Stimulated activated CD8-positive, alpha-beta memory T cell treated with anti-CD3 and anti-CD28 coated beads, Interleukin-15, amount 100 ng/mL, for 4 hours (primary cell): ENCODE data around the gene SCN4B.
"Not testable (repeated sequence)": the region's sequence is repeated elsewhere in the genome, so short reads cannot be mapped to it uniquely, and the experiment has no call there.

ENCODE experiments used
- DNase-seq, 2 donors: peaks; one replicate each; pipeline ENCODE4 v3.0.0-alpha.2; 2020; ENCODE audit warnings: low read depth in 2 of 2

The SCN4B gene, protein sequence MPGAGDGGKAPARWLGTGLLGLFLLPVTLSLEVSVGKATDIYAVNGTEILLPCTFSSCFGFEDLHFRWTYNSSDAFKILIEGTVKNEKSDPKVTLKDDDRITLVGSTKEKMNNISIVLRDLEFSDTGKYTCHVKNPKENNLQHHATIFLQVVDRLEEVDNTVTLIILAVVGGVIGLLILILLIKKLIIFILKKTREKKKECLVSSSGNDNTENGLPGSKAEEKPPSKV

DNA sequence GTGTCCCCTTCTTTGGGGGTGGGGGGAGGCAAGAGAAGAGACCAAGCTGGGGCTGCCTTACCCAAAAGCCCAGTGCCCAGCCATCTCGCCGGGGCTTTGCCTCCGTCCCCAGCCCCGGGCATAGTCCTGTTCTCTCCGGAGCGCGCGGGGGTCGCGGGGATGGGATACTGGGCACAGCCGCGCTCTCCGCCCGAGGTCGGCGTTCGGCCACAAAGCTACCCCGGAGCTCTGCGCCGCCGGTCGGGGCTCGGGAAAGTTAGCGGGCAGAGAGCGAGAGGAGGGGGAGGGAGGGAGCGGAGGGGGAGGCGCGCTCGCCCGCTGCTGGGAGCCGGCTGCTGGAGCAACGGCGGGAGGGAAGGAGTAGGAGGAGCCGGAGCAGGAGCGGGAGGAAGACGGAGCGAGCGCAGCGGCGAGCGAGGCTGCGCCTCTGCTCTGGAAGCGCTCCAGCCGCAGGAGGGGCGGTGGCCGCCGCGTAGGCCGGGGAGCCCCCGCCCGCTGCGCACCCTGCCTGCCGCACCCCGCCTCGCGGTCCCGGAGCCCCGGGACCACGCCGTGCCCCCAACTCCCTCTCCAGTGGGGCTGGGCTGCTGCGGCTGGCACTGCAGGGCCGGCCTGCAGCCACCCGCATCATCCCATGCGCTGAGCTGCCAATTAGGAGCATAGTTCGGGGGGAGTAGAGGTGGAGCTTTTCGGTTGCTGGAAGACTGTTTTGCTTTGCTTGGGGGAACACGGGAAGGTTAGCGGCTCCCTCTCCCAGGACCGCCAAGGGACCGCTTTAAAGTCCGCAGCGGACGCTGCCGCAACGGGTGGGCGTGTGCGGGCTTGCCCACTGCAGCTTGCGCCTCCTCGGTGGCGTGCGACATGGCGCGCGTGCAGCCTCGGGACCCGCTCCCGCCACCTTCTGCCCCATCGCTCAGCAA, at the start of gene SCN4B:
TSS of gene SCN4B (minus strand) at position 272 of the 920 bp plus-strand sequence. CDS start at position 122, 150 bp downstream.
- DNase-seq: no peak

DNA sequence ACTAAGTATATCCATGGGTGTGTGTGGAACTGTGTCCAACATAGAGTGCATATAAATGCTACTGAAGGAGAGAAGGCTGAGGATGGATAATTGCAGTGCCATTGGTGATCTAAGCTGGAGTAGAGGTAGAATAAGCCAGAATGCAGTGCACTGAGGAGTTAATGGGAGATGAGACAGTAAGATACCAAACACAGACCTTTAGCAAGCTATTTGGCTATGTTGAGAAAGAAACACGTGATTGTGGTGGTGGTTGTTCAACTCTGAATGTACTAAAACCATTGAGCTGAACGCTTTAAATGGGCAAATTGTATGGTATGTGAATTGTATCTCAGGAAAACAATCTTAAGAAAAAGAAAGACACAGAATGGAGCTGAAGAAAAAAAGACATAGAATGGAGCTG, 49.3 kb upstream of the SCN4B start:
- DNase-seq: no peak

DNA sequence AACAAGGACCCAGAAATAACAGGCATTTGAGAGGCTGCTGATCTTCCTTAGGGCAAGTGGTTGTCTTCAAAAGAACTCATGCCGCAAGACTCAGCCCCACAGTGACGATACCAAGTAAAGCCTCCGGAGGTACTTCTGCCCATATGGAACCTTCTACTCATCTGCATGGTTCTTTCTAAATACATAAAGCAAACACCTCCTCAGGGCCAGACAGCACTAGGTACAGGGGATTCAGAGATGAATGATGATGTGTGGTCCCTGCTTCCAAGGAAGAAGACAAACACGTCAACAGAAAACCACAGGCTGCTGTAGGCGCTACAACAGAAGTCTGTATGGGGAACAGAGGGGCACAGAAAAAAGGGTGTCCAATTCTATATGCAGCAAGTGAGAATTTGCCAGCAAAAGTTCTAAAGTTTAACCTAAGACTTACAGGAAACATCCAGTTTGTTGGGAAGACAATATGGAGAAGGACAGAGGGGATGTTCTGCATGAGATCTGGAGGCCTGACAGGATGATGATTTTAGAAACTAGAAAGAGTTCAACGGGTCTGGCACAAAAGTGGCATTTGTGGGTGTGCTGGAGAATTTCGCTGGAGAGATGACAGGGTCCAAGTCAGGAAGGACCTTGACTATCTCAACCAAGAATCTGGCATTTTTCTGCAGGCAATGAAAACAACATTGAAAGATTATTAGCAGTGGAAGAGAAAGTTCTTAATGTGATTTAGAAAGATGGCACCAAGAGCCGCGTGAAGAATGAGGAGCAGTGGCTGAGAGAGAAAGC, 48.5 kb upstream of the SCN4B start:
- DNase-seq: peak in 1 of 2 donors; percentile 64

DNA sequence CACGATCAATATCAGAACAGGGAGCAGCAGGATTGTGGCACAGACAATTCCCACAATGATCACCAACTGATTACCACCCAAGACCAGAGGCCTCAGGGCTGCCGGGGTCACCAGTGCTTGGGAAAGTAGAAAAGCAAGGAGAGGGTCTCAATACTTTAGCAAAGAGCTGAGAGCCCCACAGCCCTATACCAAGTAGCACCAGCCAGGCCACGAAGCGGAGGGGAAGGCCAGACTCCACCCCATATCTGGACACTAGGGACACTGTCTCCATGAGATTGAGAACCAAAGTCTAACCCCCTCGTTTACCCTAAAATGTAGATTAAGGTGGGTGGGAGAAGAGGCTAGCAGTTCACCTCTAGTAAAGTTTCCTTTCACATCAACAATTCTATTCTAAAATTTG, 47.9 kb upstream of the SCN4B start:
- DNase-seq: no peak

DNA sequence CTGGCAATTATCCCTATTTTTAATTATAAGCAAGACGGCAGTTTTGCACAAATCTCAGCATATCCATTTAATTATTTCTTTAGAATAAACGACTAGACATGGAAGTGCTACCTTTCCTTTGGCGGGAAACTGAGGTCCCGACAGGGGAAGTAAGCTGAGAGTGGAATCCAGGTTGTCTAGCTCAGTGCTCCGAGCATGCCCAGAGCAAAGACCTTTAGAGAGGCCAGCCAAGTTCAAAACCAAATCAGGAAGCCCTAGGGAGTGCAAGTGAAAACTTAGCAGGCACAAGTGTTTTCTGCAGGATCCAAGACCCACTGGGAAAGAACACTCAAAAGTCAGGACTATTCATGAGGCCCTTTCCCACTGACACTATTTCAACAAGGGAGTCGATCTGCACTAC, 46.5 kb upstream of the SCN4B start:
- DNase-seq: no peak

DNA sequence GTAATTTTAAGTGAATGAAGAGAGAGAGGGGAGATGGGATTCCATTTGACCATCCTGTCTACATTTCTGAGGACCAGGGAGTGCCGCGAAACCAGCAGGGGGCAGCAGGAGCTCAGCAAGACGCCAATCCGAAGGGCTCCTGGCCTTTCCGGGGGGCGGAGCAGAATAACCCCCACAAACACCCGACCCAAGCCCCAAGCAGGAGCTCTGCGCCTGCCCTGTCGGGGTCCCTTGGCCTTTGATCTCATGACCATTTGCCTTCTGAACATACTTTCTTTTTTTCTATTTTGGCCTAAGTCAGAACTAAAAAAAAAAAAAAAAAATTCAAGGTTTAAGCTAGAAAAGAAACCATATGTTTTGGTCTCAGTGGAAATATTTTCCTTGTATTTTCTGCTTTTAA, 45.7 kb upstream of the SCN4B start:
- peak; percentile 53 to 75 for DNase-seq

DNA sequence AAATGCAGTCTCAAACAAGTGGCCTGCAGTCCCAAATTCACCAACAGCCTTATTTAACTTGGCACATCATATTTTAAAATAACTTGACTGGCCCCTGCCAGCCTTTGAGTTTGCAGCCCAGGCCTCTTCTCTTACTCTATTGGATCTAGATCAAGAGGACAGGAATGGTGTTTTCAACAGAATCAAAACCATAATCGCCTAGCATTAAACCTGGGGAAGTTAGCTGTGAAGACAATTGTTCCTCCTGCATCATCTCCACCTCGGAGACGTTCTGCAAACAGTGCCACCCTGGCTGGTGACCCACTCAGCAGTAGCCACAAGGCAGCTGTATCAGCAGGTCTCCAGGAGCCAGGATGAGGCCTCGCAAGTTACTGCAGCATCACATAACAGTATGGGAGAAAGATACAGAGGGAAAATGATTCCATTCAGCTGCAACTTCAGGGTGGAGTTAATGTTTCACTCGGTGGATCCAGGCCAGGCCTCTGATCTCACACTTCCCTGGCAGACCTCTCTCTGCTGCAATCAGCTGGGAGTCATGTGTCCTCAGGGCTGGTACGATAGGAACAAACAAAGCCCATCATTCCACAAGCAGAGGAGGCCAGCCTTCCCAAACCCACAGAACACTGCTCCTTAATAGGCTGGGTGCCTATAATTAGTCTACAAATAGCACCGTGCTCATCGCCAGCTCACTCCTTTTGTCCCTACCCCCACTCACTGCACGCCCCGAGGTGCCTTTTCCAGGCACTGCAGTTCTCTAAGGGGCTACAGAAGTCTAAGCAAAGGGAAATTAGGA, 42.4 kb upstream of the SCN4B start:
- DNase-seq: no peak

DNA sequence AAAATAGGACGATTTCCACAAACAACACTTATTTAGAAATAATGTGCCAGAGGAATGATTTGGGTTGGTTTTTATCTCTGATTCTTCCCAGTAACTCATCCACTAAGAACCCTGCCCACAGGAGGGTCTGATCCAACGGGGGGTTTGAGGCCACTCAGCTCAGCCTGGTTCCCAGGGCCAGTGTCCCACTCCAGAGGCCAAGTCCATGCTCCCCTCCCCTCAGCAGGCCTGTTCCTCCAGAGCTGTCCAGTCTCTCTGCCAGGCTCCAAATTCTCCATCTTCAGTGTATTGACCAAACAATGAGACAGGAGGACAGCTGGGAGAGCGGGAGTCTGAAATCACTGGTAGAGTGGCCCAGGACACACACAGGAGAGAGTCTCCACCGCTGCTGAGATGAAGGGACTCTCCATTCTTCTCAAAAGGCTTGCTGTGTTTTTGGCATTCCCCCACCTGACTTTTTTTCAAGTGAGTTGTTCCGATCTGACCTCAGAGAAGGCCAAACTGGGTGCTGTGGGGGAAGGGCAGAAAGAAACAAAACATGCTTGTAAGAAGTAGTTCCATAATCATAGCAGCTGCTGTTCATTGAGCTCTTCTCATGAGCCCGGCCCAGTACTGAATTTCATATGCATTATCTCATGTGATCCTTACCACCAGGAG, 41.4 kb upstream of the SCN4B start:
- DNase-seq: no peak

DNA sequence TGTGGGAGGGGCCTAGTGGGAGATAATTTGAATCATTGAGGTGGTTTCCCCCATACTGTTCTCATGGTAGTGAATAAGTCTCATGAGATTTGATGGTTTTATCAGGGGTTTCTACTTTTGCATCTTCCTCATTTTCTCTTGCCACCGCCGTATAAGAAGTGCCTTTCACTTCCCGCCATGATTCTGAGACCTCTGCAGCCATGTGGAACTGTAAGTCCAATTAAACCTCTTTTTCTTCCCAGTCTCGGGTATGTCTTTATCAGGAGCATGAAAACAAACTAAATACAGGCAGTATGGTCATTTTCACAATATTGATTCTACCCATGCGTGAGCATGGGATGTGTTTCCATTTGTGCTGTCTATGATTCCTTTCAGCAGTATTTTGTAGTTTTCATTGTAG, 40.2 kb upstream of the SCN4B start:
- not testable (repeated sequence) for DNase-seq

DNA sequence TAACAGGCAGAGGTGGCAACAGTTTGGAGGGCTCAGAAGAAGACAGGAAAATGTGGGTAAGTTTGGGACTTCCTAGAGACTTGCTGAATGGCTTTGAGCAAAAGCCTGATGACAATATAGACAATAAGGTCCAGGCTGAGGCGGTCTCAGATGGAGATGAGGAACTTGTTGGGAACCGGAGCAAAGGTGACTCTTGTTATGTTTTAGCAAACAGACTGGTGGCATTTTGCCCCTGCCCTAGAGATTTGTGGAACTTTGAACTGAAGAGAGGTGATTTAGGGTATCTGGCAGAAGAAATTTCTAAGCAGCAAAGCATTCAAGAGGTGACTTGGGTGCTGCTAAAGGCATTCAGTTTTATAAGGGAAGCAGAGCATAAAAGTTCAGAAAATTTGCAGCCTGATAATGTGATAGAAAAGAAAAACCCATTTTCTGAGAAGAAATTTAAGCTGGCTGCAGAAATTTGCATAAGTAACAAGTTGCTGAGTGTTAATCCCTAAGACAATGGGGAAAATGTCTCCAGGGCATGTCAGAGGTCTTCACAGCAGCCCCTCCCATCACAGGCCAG, 38.4 kb upstream of the SCN4B start:
- not testable (repeated sequence) for DNase-seq

DNA sequence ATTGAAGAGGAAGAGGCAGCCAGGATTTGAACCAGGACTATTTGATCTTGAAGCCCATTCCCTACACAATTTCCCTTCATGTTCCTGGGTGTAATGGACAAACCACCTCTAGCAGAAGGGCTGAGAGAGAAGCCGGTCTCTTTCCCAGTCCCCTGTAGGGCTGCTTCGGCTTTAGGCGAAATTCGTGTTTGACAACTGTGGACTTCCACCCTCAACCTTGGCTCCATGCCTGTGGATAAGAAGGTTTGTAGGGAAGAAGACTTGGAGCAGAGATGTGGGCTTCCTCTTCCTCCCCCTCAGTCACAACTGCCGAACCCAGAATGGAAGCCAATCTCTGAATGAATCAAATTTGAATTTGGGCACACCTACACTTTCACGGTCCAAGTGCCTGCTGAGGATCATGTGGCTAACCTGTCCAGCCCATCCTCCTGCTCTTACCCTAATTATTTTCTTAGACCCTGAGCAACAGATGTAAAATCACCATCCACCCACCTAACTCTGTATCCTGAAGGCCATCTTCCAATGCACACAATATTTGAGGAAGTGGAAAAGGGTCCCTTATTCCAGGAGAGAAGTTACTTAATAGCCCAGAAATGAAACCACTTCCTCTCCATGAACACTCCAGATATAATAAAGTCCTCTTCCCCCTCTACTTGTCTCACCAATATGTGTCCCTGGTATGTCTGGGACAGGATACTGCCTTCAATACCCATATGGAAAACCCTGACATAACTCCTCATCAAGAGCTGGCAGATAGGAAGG, 33.9 kb upstream of the SCN4B start:
- DNase-seq: no peak

DNA sequence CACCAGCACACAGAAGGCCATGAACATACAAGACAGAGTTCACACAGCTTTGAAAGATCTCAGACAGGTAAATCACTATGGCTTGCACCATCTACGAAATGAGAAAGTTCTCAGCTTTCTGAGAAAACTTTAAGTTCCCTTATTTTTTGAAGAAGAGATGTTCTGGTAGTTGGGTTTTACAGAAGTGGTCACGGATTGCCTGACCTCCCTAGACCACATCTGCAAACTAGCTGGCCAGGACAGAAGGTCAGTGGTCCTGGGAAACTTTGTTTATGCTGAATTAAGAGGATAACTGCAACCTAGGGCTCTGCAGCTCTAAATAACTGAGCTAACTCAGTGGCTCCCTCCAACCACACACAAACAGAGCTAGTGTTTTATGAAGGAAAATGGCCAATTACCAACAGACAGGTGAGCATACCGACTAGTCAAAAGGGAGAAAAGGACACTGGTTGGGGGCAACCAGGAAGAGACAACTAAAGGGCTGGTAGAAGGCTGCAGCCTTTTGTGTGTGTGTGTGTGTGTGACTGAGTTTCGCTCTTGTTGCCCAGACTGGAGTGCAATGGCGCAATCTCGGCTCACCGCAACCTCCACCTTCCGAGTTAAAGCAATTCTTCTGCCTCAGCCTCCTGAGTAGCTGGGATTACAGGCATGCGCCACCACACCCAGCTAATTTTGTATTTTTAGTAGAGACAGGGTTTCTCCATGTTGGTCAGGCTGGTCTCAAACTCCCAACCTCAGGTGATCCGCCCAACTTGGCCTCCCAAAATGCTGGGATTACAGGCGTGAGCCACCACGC, 32.4 kb upstream of the SCN4B start:
- DNase-seq: no peak

DNA sequence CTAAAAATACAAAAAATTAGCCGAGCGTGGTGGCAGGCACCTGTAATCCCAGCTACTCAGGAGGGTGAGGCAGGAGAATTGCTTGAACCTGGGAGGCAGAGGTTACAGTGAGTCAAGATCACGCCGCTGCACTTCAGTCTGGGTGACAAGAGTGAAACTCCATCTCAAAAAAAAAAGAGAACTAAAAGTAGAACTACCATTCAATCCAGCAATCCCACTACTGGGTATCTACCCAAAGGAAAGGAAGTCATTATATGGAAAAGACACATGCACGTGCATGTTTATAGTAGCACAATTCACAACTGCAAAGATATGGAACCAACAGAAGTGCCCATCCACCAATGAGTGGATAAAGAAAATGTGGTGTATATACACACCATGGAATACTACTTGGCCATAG, 31.1 kb upstream of the SCN4B start:
- not testable (repeated sequence) for DNase-seq

DNA sequence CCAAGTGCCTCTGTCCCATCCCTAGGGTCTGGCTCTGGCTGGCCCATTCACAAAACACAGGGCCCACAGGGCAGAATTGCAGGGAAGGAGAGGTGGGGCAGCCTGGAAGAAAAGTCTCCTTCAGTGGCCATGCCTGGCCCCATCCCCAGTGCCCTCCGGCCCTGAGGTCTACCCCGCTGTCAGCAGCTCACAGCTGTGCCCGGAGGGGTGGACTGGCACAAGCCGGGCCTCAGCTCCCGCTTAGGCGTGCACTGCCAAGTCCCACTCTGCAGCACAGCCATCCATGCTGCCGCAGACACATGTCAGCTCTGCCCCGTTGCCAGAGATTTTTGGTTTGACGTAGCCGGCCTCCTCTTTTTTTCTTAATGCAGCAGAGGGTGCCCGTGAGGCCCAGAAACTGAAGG, 27.7 kb upstream of the SCN4B start:
- no peak for DNase-seq

DNA sequence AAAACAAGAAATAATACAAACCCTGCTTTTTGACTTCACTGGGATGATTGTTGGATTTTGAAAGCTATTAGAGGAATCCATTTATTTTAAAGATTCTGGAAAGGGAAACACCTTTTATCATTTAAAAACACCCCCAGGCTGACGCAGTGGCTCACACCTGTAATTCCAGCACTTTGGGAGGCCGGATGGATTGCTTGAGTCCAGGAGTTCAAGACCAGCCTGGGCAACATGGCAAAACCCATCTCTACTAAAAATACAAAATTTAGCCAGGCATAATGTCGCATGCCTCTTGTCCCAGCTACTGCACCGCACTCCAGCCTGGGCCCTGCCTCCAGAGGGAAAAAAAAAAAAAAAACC, 24.1 kb upstream of the SCN4B start:
- no peak for DNase-seq

DNA sequence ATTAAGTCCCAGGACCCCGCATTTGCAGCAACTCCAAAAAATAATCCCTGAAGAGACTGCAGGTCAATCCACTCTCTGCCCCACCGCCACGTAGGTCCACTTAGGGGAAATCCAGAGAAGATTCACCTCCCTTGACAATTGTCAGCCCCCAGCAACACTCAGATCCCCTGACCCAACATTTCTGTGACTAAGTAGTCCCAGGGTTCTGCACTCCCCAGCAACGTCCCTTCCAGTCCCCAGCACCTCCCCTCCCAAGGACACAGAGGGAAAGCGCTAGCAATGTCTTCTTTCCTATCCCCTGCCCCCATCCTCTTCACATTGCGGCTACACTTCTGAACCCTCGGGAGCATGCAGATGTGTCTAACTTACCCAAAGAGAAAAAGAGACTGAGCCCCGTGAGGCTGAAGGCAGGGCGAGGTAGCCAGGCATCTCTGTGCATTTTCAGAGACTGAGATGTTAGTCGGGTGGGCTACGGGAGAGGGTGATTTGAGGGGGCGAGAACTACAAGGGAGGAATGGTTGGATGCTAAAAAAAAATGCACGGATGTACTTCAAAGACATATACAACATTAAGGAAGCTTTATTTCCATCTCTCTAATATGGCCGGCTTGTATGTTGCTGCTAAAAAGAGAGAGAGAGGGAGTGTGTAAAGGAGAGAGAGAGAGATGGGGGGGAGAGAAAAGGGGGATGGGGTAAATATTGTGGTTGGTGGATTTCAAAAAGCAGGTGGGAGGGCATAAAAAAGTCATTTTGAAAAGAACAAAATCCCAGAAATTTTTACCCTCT, 23.6 kb upstream of the SCN4B start, which contains the start of gene SCN2B:
TSS of gene SCN2B (minus strand) at position 647 of the 785 bp plus-strand sequence. CDS start at position 439, 208 bp downstream.
- no peak for DNase-seq

DNA sequence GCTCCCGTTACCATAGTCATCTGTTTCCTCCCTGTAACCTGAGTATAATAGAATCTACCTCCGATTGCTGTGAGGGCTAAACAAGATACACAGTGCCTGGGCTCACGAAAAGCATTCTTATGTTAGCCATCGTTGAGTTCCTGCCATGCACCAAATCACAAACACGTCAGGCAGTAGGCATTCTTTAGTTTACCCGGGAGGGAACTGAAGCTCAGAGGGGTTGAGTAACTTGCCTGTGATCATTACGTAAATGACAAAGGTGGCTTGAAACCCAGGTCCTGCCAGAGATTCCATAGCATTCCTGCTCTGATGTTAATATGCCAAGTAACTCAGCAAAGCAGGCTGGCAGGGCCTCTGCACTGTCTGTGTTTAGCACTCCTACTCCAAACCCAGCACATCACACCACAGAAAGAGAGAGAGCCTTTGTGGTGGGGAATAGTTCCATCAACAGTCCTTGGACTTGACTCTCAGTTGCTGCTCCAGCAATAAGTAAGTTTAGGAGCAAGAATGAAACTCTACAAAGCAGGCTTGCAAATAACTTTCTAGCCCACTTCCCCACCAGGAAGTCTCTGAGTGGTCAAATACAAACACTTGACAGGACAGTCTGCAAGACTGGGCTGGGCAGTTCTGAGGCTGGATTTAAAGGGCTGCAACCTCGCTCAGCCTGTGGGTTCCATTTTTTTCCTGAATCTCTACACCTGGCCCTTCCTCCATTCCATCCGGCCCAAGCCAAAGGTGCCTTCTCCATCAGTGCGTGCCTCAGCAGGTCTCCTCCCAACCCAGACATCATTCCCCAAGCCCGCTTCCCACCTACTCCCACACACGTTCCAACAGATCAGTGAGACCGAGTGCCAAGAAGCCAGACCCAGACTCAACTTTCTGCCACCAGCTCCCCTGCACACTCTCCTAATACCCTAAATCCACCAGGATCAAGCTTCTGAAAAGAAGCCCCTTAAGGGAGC, 22.7 kb upstream of the SCN4B start:
- no peak for DNase-seq
